Measurements from ENCODE around the gene TLX3. TPM values are rescaled to one million over a fixed set of nuclear protein-coding genes. Genes with fewer than 3 reads are reported as not detected.

Gene TLX3
- total RNA-seq, 1 donor from 2014 or later = not detected

DNA sequence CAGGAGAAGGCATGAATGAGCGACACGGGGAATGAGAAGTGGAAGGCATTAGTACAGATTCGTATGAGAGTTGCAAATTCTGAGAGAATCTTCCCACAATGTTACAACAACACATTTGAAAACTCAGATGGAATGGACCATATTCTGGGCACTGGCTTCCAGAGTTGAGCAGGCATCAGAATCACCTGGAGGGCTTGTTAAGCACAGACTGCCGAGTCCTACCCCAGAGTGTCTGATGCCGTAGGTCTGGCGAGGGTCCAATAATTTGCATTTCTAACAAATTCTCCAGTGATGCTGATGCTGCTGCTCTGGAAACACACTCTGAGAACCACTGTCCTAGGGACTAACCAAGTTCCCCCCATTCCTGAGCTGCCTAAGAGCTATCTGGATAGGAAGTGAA, 2.9 kb upstream of the TLX3 start:
- DNase-seq (ENCODE audit: low read depth, low spot score) = no peak

DNA sequence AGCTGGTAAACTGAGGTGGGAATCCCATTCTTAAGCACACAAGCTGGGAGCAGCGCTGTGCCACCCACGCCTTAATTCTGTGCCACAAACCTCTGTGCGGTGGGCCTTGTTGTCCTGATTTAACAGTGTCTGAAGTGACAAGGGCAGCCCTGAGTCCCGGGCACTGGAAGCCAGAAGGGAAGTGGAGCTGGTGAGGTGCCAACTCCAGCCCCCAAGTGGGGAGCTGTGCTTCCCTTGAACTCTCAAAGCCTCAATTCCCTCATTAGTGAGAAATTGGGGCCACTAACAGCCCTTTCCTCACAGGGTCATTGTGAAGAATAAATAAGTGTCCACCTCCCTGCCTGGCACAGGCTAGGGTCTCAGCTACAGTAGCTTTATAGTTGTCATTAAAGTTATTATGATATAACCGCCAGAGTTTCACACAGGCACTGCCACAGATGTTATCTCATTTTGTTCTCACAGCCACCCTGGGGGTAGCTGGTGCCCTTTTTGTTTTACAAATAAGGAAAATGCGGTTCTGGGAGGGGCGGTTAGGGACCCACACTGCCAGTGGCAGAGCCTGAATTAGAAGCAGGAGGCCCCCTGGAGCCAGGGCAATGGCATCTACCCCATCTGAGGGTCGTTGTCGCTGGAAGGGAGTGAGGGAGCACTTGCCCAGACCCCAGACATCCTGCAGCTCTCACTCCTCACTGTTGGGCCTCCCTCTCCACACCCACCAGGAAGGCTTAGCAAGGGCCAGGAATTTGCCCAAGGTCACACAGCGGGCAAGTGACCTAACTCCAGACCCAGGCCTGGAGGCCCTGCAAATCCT, 2.1 kb upstream of the TLX3 start:
- DNase-seq (ENCODE audit: low read depth, low spot score) = no peak

DNA sequence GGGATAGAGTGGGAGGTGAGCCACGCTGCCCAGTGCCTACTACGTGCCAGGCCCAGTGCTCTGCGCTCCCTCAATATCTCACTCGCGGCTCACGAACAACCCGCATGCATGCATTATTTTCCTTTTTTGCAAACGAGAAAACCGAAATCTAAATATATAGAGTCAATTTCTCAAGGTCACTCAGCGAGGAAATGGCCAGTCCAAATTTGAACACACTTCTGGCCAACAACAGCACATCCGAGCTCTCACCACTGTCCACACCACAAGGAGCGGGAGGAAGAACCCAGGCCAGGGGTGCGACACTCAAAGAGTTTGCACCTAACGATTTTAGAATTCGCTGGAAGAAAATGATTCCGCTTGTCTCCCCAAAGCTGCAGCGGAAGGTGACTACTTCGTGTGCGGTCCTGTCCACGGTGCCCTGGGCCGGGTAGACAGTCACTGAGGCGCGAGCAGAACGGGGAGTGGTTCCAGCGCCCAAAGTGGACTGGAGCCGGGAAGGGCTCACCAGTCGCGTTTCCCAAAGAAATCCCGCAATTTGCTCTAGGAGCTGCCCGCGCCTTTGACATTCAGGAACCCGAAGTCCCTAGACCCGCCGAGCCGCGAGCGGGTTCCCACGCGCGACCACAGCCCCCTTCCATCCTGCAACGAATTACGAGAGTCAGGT, 1.1 kb upstream of the TLX3 start:
- no peak for DNase-seq (ENCODE audit: low read depth, low spot score)

DNA sequence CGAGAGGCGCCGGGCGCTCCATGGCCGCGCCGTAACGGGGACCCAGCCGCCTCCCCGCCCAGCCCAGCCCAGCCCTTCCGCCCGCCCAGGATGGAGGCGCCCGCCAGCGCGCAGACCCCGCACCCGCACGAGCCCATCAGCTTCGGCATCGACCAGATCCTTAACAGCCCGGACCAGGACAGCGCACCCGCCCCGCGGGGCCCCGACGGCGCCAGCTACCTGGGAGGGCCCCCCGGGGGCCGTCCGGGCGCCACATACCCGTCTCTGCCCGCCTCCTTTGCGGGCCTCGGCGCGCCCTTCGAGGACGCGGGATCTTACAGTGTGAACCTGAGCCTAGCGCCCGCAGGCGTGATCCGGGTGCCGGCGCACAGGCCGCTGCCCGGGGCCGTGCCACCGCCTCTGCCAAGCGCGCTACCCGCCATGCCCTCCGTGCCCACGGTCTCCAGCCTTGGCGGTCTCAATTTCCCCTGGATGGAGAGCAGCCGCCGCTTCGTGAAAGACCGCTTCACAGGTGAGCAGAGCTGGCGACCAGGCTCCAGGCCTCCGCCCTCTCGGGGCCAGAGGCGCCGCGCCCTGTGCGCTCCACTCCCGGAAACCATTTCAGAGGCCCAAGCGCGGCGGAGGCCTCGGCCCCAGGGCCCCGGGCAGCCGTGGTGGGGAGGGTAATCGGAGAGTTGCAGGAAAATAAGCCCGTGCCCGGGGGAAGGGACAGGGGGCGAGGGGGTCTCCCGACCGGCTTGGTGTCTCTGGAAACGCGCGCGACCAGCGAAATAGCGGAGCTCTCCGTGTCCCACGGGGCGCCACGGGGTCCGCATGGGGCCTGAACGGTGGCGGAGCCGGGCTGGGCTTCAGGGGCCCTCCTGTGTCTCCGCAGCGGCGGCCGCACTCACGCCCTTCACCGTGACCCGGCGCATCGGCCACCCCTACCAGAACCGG, 496 bp downstream of the TLX3 start:
- no peak for DNase-seq (ENCODE audit: low read depth, low spot score)

DNA sequence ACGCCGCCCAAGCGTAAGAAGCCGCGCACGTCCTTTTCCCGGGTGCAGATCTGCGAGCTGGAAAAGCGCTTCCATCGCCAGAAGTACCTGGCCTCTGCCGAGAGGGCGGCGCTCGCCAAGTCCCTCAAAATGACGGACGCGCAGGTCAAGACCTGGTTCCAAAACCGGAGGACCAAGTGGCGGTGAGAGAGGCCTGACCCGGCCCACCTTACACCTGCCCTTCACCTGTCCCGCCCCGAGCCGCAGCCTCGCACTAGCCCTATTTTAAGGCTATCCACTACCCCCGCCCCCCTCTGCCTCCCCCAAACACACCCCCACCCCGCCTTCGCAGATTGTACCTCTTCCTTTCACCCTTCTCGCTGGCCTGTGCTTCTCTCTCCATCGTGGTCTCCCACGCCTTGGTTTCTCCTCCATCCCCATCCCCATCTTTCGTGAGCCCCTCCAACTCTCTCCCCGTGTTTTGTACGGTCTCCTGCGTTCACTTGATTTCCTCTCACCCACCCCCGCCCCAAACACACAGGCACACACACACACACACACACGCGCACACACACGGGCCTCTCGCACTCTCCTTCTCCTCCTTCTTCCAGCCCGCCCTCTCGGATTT, 1.3 kb downstream of the TLX3 start:
- DNase-seq (ENCODE audit: low read depth, low spot score) = no peak

DNA sequence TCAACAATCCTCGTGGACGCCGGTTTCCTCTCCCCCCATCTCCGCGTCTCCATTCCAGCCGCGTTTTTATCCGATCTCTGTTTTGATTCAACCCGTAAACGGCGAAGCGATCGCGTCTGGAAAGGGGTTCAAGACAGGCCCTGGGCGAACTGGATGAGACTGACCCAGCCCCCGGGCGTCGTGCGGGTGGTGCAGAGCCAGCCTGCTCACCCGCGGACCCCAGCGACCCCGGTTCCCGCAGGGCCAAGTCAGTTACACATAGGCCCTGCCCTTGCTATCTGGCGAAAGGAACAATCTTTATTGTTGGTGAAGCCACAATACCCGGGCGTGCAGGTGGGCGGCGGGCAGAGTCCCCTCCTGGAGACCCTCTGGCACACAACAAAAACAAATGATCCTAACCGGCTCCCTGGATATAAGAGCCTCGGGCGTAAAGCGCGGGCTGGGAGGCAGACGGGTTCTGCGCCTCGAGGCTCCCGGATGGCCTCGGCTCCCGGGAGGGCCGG, 1.8 kb downstream of the TLX3 start:
- DNase-seq (ENCODE audit: low read depth, low spot score) = no peak

DNA sequence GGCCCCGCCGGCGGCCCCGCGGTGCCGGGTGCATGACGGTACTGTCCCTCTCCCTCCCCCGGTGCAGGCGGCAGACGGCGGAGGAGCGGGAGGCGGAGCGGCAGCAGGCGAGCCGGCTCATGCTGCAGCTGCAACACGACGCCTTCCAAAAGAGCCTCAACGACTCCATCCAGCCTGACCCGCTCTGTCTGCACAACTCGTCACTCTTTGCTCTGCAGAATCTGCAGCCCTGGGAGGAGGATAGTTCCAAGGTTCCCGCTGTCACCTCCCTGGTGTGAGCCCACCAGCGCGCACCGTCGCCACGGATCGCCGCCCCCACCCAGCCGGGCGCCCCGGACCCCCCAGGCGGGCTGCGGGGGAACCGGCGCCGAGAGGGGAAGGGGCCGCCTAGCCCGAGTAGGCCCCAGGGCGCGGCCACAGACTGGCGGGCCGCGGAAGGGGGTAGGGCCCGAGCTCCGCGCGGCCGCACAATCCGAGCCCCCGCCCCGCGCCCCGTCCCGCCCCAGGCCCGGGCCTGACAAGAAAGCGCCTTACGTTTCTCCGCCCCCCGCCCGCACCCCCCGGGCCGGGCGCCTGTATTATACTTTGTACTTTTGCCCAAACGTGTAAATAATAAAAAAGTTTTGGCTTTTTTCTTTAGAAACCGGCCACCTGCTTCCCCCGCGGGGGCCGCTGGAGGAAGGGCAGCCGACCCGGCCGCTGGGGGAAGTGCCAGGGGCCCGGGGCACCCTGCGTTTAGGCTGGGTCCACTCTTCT, 2.5 kb downstream of the TLX3 start:
- DNase-seq (ENCODE audit: low read depth, low spot score) = no peak

DNA sequence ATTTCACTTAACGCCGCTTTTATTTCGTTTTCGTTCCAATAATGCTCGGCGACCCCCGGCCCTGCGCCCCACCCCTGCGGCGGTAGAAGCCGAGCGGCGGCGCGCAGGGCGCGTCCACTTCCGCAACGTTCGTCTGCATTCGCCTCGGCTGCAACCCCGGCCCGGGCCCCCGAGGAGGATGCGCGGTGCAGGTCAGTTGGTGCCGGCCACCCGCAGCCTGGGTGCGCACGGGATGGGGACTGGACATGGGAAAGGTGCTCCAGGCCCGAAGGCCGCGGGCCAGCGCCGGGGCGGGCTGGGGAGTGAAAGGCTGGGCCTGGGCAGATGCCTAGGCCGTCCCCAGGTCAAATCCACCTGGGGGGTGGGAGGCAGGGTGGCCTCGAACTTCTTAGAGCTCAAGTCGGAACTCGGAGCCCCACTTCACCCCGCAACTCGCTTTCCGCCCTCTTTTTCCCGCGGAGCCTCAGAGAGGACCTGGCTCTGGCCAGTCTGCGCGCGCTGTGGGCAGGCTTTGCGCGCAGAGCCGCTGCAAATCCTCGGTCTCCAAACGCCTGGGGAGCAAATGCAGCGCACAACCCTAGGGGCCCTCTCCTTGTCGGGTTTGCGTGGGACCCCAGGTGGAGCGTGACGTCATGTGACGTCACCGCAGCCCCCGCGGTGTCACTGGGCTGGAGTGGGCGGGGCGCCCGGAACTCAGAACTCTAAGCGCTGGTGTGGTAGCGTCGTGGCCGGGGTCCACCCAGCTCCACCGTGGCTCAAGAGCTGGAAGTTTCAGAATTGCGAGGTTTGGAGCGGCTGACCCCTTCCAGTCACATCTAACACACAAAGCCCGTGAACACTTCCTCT, 3.3 kb downstream of the TLX3 start:
- no peak for DNase-seq (ENCODE audit: low read depth, low spot score)

DNA sequence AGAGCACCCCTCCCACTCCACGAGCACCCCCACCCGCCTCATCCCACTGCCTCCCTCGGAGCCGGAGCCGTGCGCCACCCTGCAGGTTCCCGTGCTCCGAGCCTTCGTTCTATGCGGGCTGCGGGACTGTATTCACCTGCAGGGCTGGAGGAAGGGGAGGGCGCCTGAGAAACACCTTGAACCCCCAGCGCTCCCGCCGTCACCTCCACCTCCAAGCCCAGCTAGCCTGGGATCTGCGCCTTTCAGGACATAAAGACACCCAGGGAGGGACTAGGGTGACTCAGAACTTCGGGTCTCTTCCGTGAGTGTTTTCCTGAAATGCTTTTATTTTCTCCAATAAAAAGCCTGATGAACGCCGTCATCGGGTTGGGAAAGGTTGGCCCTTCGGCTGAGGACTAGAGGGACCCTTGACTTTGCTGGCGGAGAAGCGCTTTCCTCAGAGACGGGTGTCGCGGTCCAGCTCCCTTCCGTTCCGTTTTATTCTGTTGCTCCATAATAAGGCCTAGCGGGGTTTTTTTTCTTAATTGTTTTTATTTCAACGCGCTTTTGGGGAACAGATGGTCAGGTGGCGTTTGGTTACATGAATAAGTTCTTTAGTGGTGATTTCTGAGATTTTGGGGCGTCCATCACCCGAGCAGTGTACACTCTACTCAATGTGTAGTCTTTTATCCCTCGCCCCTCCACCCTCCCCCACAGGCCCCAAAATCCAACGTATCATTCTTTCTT, 4.6 kb downstream of the TLX3 start:
- DNase-seq (ENCODE audit: low read depth, low spot score) = no peak

DNA sequence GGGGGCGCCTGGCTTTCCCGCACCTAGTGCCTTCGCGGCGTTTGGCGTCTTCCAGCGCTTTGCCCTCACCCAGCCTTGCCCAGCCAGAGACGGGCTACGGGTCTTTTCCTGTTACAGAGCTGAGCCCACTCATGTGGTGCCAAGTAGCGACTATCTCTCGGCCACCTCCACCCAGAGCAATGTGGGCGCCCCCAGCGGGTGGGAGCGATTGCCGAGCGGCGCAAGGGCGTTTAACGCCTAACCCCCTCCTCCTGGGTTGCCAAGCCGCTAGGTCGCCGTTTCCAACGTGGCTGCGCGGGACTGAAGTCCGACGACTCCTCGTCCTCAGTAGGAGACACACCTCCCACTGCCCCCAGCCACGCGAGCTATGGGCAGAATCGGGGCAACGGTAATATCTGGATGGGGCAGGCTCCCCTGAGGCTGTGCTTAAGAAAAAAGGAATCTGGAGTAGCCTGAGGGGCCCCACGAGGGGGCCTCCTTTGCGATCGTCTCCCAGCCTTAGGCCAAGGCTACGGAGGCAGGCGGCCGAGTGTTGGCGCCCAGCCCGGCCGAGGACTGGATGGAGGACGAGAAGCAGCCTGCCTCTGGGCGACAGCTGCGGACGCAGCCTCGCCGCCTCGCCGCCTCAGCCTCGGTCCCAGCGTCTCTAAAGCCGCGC, 5.8 kb downstream of the TLX3 start:
- no peak for DNase-seq (ENCODE audit: low read depth, low spot score)

DNA sequence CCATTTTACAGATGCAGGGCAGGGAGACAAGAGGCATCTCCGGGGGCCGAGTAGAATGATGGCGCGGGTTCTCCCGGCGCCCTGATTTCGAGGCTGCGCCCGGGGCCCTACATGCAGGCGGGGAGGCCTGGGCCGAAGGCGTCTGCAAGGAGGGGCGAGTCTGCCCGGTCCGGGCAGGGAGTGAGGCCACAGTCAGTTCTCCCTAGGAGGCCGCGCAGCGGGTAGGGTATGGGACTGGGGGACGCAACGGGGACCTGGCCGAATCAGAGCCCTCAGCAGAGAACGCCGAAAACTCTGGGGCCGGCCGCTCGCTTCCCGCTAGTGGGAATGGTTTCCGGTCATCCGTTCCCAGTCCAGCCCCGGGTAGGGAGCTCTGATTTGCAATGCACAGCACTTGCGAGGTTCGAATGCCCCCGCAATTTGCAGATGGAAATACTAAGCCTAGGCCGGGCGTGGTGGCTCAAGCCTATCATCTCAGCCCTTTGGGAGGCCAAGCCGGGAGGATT, 6.4 kb downstream of the TLX3 start:
- no peak for DNase-seq (ENCODE audit: low read depth, low spot score)

DNA sequence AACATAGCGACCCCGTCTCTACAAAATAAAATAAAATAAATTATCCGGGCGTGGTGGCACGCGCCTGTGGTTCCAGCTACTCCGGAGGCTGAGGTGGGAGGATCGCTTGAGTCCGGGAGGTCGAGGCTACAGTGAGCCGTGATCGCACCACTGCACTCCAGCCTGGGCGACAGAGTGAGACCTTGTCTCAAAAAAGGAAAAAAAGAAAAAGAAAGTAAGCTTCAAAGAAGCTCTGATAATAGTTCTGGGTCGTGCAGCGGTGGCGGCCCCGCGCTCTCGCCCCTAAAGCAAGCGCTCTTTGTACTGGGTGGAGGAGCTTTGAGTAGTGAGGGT, 6.8 kb downstream of the TLX3 start:
- no peak for DNase-seq (ENCODE audit: low read depth, low spot score)

DNA sequence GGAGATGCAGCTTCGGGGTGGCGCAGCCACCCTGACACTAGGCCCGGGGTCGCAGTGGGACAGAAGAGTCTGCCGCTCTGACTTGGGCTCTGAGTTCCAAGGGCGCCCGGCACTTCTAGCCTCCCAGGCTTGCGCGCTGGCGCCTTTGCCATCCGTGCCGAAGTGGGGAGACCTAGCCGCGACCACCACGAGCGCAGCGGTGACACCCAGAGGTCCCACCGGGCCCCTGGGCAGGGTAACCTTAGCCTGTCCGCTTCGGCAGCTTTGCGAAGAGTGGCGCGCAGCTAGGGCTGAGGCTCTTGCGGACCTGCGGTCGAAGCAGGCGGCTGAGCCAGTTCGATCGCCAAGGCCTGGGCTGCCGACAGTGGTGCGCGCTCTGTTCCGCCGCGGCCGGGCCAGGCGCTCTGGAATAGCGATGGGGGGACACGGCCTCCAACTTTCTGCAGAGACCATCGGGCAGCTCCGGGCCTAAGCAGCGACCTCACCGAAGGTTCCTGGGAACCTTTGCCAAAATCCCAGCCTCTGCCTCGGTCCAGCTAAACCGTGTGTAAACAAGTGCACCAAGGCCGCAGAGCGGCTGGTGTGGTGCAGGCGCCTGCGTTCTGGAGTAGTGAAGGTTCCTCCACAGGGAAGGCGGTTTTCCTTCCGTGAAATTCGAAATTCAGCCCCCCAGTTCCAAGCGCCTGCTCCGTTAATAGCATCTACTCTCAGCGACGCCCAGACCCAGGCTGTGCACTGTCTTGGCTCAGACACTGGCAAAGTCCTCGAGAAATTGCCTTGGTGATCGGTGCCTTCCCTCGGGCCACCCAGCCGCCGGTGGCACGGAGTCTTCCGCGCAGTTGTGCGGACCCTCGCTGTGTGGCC, 7.4 kb downstream of the TLX3 start:
- DNase-seq (ENCODE audit: low read depth, low spot score) = no peak

DNA sequence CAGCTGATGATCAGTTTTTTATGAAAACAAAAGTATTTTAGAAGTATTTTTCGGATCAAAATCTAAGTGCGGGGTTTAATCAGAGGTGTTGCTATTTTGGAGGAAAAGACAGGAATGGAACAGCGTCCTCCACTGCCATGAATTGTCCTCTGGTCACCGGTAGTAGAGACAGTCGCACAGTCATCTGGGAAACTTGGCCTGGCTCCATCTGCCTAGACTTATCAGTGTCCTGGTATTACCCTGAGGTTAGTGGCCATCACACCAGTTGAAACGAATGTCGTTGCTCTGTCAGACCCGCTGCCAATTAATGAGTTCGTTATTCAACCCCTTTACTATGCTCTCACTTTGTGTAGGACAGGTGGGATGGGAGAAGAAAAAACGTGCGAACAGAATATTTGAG, 8.2 kb downstream of the TLX3 start:
- DNase-seq (ENCODE audit: low read depth, low spot score) = no peak

DNA sequence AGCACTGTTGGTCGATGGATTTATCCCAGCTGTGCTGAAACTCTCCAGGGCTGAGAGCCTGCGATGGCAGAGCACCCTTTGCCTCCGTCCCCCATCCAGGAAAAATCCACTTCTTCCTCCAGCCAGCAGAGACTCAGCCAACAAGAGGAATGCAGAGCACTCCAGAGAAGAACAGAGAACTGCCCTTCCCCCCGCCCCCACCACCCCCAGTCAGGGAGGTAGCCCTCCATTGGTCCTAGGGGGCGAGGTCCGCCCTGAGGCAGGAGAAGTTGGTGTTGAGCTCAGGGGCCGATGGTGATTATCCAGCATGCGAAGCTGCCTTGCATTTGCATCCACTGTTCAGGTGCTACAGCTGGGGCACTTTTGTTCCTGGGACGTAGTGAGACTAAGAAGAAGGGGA, 9.0 kb downstream of the TLX3 start:
- no peak for DNase-seq (ENCODE audit: low read depth, low spot score)

DNA sequence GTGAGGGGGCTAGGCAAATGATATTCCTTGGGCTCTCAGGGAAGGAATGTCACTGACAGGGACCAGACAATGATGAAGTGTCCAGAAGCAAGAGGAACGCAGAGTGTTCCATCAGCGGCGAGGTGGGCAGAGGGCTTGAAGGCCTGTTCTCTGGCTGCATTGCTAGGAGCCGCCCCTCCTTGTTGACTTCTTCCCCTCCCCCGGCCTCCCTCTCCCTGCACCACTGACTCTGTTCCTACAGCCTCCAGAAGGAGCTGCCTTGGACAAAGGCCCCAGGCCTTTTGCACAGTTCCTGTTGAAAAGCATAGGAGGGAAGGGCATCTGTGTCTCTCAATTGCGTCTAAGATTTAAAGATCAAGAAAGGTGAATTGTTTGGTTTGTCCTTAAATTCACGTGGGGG, 12.4 kb downstream of the TLX3 start:
- no peak for DNase-seq (ENCODE audit: low read depth, low spot score)

DNA sequence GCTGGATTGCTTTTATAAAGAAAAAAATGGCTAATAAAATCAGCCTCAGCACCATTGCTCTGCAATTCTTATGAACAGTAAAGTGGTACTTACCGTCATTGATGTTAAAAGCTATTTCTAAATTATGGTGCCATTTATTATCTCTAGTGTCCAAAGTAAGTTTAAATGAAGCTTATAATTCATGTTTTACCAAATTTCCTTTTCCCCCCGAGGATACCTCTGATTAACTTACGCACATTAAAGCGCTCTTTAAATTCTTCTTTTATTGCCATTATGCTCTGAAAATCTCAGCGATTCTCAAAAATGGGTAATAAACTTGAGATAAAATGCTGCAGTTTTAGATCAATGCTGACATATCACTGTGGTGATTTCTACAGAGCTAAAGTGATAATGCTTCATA, 13.5 kb downstream of the TLX3 start:
- no peak for DNase-seq (ENCODE audit: low read depth, low spot score)

DNA sequence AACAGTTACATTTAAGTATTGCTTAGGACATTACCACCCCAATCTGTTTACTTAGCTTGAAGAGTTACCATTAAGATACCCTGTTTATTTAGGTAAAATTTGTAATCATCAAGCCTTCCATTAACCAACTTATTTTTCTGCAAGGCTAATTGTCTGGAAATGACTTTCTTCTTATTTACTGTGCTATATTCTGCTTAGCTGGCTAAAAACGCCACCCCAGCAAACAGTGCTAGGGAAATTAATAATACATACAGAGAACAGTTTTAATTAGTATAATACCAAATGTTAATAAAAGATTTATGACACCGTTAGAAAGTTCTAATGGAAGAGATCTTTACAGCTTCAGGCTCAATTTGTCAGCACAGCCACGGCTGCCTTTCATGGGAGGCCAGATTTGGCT, 14.0 kb downstream of the TLX3 start:
- no peak for DNase-seq (ENCODE audit: low read depth, low spot score)
